Measurements from ENCODE around the gene ATPAF1.

ATPAF1 gene

GRCh38 chr1:46616277-46617107 is 51.7 kb downstream of the ATPAF1 start, which contains the start of gene MOB3C:
Gene MOB3C (minus strand): TSS chr1:46616811. CDS start chr1:46613321, 3,490 bp downstream.
- peak; percentile 33 to 71 (median 36) for DNase-seq (ENCODE audit: low read depth in 3 of 3)

GRCh38 chr1:46615735-46616134 is 52.4 kb downstream of the ATPAF1 start:
- no peak for DNase-seq (ENCODE audit: low read depth in 3 of 3)

- no peak for DNase-seq (ENCODE audit: low read depth in 3 of 3)
Measured at GRCh38 chr1:46615088-46615487, 53.1 kb downstream of the ATPAF1 start.

GRCh38 chr1:46614604-46614984 is 53.6 kb downstream of the ATPAF1 start:
- DNase-seq (ENCODE audit: low read depth in 3 of 3), result no peak

- no peak for DNase-seq (ENCODE audit: low read depth in 3 of 3)
Measured at GRCh38 chr1:46613661-46614603, 54.2 kb downstream of the ATPAF1 start.

- DNase-seq (ENCODE audit: low read depth in 3 of 3), result no peak
Measured at GRCh38 chr1:46612937-46613660, 55.1 kb downstream of the ATPAF1 start.

GRCh38 chr1:46611691-46612221 is 56.4 kb downstream of the ATPAF1 start:
- no peak for DNase-seq (ENCODE audit: low read depth in 3 of 3)

- no peak for DNase-seq (ENCODE audit: low read depth in 3 of 3)
Measured at GRCh38 chr1:46607345-46608130, 60.6 kb downstream of the ATPAF1 start.

- no peak for DNase-seq (ENCODE audit: low read depth in 3 of 3)
Measured at GRCh38 chr1:46606255-46606965, 61.8 kb downstream of the ATPAF1 start.

- no peak for DNase-seq (ENCODE audit: low read depth in 3 of 3)
Measured at GRCh38 chr1:46605232-46605631, 62.9 kb downstream of the ATPAF1 start.

GRCh38 chr1:46603858-46604549 is 64.2 kb downstream of the ATPAF1 start, which contains the start of gene MKNK1:
Gene MKNK1 (minus strand): TSS chr1:46604268. CDS start chr1:46583327, 20,941 bp downstream.
- DNase-seq (ENCODE audit: low read depth in 3 of 3), result peak; percentile 95 to 98 (median 95)

- no peak for DNase-seq (ENCODE audit: low read depth in 3 of 3)
Measured at GRCh38 chr1:46603481-46603857, 64.7 kb downstream of the ATPAF1 start.

GRCh38 chr1:46601257-46602007 is 66.7 kb downstream of the ATPAF1 start:
- no peak for DNase-seq (ENCODE audit: low read depth in 3 of 3)

- no peak for DNase-seq (ENCODE audit: low read depth in 3 of 3)
Measured at GRCh38 chr1:46599059-46599970, 68.8 kb downstream of the ATPAF1 start.

GRCh38 chr1:46596846-46597245 is 71.3 kb downstream of the ATPAF1 start:
- DNase-seq (ENCODE audit: low read depth in 3 of 3), result no peak

- no peak for DNase-seq (ENCODE audit: low read depth in 3 of 3)
Measured at GRCh38 chr1:46596036-46596435, 72.1 kb downstream of the ATPAF1 start.

GRCh38 chr1:46595127-46595526 is 73.0 kb downstream of the ATPAF1 start:
- no peak for DNase-seq (ENCODE audit: low read depth in 3 of 3)

- DNase-seq (ENCODE audit: low read depth in 3 of 3), result no peak
Measured at GRCh38 chr1:46594063-46594462, 74.1 kb downstream of the ATPAF1 start.
